A549 treated with CpdA at 1 μM for 4 hours (cell line): Measurements from ENCODE around the gene TSNAX. TPM values are rescaled to one million over a fixed set of nuclear protein-coding genes. Genes with fewer than 3 reads are reported as not detected.

Experiments
- total RNA-seq: library from RNA; stranded (reverse); fragments of 200-300 nt; extraction: Qiagen RNA extraction; gene quantifications from 5 replicates; pipeline ENCODE4 v1.2.3, GENCODE V29; 2022; ENCODE audit warnings: low read depth

TSNAX gene, protein sequence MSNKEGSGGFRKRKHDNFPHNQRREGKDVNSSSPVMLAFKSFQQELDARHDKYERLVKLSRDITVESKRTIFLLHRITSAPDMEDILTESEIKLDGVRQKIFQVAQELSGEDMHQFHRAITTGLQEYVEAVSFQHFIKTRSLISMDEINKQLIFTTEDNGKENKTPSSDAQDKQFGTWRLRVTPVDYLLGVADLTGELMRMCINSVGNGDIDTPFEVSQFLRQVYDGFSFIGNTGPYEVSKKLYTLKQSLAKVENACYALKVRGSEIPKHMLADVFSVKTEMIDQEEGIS
- 31.1 to 57.5 TPM (median 39.2 TPM) in 5 replicates for total RNA-seq

DNA sequence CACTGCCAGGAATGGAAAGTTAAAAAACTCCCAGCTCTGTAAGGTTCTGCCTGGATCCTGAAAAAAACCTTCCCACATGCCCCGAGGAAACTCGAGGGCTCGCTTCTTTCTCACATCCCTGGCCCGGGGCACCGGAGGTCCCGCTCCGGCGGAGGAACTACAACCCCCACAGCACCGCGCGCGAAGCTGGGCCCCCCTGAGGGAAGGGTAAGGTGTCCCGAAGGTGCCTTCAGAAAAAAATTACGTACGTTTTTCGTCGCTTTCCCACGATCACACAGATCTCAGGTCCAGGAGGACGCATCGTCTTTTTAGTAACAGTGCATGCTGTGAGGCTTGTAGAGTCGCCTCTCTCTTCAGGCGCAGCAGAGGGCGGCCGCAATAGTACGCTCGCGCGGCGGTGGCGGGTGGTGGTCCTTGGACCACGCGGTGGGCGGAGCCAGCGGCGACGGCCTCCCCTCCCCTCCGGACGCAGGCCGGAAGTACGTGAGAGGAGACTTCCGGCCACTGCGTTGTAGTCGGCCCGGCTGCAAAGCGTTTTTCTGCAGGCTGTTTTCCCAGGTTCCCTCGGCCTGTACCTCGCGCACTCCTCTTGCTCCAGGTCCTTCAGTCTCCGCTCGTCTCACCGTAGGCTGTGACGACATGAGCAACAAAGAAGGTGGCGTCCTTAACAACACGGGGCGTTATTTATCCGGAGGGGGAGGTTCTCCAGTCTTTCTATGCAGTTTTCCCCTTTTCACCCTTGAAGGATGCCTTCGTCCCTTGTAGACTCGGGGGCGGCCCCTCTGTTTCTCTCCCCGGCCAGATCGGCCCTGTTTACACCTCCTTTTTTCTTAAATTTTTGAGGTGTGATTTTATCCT, at the start of gene TSNAX:
Gene TSNAX (plus strand): TSS at position 498 of the 858 bp plus-strand sequence. CDS start 142 bp downstream, at position 640.

Other genes with a start within 250 kb of the TSNAX start
- 7.3 to 9.6 TPM (median 7.8 TPM) in 5 replicates for gene EXOC8, start 190.8 kb upstream of the TSNAX start, total RNA-seq
- gene SPRTN, start 190.4 kb upstream of the TSNAX start, total RNA-seq: 11.6 to 12.7 TPM (median 12.5 TPM) in 5 replicates
- gene EGLN1, start 106.4 kb upstream of the TSNAX start, total RNA-seq: 36.1 to 56.9 TPM (median 41.3 TPM) in 5 replicates
- gene DISC1, start 98.1 kb downstream of the TSNAX start, total RNA-seq: 0.18 to 0.26 TPM (median 0.24 TPM) in 5 replicates